Stimulated activated naive CD8-positive, alpha-beta T cell treated with anti-CD3 and anti-CD28 coated beads, Interleukin-15, Interleukin-2, amounts not matched to agents 100 ng/mL and 50 ng/mL, for 24 hours (primary cell): ENCODE measurements around the gene GPR62.

ENCODE experiments used
- H3K27ac Mint-ChIP-seq: one replicate; pipeline ENCODE4 v1.8.0; 2021; ENCODE audit warnings: mild to moderate bottlenecking, mixed read lengths
- H3K27me3 Mint-ChIP-seq: one replicate; pipeline ENCODE4 v1.8.0; 2021; ENCODE audit warnings: mixed read lengths
- H3K36me3 Mint-ChIP-seq: one replicate; pipeline ENCODE4 v1.8.0; 2021; ENCODE audit warnings: low read depth, mixed read lengths
- H3K4me1 Mint-ChIP-seq: one replicate; pipeline ENCODE4 v1.8.0; 2021; ENCODE audit warnings: low read depth, mixed read lengths
- H3K4me3 Mint-ChIP-seq: one replicate; pipeline ENCODE4 v1.8.0; 2021; ENCODE audit warnings: mild to moderate bottlenecking, mixed read lengths
- H3K9me3 Mint-ChIP-seq: one replicate; pipeline ENCODE4 v1.8.0; 2021; ENCODE audit warnings: mixed read lengths

Gene GPR62

DNA sequence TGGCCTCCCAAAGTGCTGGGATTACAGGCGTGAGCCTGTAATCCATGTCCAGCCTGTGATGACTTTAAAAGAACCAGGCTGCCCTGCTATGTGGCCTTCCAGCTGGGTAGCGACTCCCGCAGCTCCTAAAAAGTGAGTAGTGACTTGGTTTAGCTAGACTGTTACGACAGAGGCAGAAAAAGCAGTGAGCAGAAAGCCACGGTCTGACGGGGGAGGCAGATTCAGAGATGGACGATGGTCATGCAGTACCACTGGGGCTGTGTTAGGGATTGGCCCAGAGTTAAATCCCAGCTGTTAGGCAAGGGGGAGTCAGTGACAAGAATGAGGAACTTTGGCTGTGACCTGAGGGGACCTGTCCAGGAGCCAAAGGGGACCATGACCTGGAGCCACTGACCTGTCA lies 43.6 kb downstream of the GPR62 start:
- H3K27me3 Mint-ChIP-seq = no peaks in the 10 kb centered on the region
- peaks cover 21% of the 10 kb centered on the region for H3K36me3 Mint-ChIP-seq
- H3K4me1 Mint-ChIP-seq = peaks cover 25% of the 10 kb centered on the region
- H3K9me3 Mint-ChIP-seq = no peaks in the 10 kb centered on the region
- H3K27ac Mint-ChIP-seq = no peak overlapping the region
- no peak overlapping the region for H3K4me3 Mint-ChIP-seq

DNA sequence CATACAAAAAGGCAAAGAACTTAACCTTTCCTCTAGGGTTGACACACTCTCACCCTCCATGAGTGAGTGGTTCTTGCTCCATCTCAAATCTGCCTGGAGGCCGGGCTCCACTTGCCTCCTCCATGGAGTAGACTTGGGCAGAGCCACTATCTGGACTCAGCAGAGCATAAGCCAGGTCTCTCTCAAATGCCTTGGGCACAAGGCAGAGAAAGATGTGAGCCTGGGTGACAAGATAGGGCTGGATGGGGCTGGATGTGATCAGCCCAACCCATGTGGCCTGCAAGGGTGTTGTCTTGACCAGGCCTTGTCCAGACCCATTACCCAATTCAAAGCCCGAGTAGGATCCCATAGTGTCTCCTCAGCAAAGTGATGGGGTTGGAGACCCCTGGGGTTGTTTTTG lies 44.7 kb downstream of the GPR62 start:
- Mint-ChIP-seq H3K4me3 (no peak overlapping the region), H3K36me3 (peaks cover 10% of the 10 kb centered on the region), H3K4me1 (peaks cover 14% of the 10 kb centered on the region), H3K9me3 (no peaks in the 10 kb centered on the region), H3K27ac (no peak overlapping the region), H3K27me3 (no peaks in the 10 kb centered on the region)

DNA sequence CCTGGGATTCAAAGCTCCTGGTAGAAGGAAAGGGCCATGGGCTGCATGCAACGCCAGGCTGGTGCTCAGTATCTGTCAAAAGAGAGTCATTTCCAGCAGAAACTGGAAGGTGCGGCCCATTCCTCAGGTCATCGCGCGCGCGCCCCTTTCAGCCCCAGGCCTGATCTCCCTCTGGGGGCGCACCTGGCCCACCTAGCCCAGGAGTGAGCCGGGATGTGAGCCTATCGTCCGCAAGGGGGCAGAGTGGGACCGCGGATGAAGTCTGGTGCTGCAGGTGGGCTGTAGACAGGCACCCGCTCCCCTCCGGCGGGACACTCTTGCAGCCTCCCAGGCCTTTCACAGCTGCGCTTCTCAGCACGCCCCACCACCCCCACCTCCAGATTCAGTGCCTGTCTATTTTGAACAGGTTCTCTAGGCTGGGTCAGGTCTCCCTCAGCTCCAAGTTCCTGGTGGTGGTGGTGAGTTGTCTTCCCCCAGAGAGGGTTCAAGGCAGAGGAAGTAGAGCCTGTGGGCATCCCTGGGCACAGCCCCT lies 46.3 kb downstream of the GPR62 start:
- Mint-ChIP-seq H3K4me3 (no peak overlapping the region), H3K36me3 (no peaks in the 10 kb centered on the region), H3K27me3 (no peaks in the 10 kb centered on the region), H3K27ac (no peak overlapping the region), H3K9me3 (no peaks in the 10 kb centered on the region), H3K4me1 (peaks cover 5% of the 10 kb centered on the region)

DNA sequence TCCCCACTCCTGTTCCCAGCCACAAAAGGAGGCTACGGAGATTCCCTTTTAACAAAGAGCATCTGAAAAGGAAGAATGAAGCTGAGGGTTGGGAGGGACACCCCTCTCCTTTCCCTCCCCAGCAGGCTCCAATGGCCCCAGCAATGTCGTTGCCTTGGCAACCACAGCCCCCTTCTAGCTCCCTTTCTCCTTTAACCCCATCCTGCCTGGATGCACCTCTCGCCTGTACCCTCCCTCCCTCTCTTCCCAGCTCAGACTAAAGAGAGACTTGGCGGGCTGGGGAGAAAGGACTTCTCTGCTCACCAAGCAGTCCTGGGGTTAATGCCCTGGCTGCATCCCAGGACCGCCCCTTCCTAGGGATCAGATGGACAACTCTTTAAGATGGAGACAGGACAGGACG lies 47.6 kb downstream of the GPR62 start:
- H3K9me3 Mint-ChIP-seq = no peaks in the 10 kb centered on the region
- no peaks in the 10 kb centered on the region for H3K36me3 Mint-ChIP-seq
- no peak overlapping the region for H3K4me3 Mint-ChIP-seq
- no peak overlapping the region for H3K27ac Mint-ChIP-seq
- H3K4me1 Mint-ChIP-seq = peaks cover 5% of the 10 kb centered on the region
- no peaks in the 10 kb centered on the region for H3K27me3 Mint-ChIP-seq

DNA sequence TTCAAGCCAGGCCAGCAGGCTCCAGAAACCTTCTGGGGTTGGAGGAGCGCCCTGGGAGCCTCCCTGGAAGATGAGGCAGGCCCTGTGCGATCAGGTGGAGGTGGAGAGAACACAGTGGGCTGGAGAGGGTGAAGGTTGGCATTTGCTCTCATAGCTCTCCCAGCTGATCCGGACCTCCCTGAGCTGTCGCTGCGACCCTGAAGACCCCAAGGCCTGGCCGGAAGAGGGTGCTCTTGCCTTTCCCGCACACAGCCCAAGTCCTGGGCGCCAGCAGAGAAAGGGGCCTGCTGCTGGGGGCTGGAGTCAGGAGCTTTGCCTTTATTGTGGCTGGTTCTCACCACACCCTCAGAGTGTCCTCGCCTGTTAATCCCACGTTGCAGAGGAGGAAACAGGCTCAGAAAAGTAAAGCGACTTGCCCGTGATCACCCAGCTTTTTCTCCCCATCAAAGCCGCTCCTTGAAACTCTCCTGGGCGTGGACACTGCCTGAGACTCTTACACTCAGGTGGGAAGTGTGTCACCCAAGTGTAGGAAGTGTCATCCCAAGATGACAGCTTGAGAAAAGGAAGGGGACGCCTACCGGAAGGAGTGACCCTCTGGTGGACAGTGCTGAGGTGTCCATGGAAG lies 49.1 kb downstream of the GPR62 start:
- no peaks in the 10 kb centered on the region for H3K9me3 Mint-ChIP-seq
- no peak overlapping the region for H3K27ac Mint-ChIP-seq
- no peak overlapping the region for H3K4me3 Mint-ChIP-seq
- no peaks in the 10 kb centered on the region for H3K36me3 Mint-ChIP-seq
- H3K27me3 Mint-ChIP-seq = no peaks in the 10 kb centered on the region
- H3K4me1 Mint-ChIP-seq = peaks cover 5% of the 10 kb centered on the region

DNA sequence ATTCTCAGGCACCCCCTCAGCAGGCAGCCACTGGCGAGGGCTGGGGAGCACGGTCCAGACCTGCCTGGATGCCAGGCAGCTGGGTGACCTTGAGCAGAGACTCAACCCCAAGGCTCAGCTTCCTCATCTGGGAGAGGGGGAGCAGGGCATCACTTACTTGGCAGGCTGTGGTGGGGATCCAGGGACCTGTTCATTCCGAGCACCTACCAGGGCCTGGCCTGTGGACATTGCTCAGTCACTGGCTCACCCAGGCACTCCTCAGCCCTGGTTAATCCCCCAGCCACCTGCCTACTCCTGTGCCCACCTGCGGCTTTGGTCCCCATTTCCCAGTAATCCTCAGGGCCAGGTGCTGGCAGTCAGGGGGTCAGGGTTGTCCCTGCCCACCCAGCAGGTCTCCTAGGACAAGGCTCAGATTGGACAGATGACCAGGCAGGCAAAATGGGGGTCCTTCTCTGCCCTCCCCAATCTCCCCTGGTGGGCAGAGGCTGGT lies 49.8 kb downstream of the GPR62 start:
- H3K27me3 Mint-ChIP-seq = no peaks in the 10 kb centered on the region
- H3K4me3 Mint-ChIP-seq = no peak overlapping the region
- no peaks in the 10 kb centered on the region for H3K36me3 Mint-ChIP-seq
- peaks cover 5% of the 10 kb centered on the region for H3K4me1 Mint-ChIP-seq
- no peaks in the 10 kb centered on the region for H3K9me3 Mint-ChIP-seq
- no peak overlapping the region for H3K27ac Mint-ChIP-seq

DNA sequence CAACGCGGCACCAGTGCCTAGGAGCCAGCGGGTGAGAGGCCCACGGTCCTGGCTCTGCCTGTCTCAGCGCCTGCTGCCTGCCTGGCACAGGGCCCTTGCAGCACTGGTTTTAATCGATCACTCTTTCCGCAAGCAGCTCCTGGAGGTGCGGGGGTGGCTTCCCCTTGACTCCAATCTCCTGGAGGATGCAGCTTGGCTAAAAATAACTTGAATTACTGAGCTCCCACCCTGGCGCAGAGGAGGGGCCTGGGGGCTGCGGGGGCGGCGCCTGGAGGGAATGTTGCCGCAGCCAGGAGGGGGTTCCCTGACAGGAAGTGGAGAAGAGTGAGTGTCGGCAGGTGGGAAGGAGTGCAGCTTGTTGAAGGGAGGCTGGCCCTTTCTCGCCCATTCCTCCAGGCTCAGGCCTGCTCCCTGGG lies 50.4 kb downstream of the GPR62 start:
- H3K9me3 Mint-ChIP-seq = no peaks in the 10 kb centered on the region
- no peak overlapping the region for H3K4me3 Mint-ChIP-seq
- no peaks in the 10 kb centered on the region for H3K27me3 Mint-ChIP-seq
- peaks cover 5% of the 10 kb centered on the region for H3K4me1 Mint-ChIP-seq
- no peak overlapping the region for H3K27ac Mint-ChIP-seq
- no peaks in the 10 kb centered on the region for H3K36me3 Mint-ChIP-seq

DNA sequence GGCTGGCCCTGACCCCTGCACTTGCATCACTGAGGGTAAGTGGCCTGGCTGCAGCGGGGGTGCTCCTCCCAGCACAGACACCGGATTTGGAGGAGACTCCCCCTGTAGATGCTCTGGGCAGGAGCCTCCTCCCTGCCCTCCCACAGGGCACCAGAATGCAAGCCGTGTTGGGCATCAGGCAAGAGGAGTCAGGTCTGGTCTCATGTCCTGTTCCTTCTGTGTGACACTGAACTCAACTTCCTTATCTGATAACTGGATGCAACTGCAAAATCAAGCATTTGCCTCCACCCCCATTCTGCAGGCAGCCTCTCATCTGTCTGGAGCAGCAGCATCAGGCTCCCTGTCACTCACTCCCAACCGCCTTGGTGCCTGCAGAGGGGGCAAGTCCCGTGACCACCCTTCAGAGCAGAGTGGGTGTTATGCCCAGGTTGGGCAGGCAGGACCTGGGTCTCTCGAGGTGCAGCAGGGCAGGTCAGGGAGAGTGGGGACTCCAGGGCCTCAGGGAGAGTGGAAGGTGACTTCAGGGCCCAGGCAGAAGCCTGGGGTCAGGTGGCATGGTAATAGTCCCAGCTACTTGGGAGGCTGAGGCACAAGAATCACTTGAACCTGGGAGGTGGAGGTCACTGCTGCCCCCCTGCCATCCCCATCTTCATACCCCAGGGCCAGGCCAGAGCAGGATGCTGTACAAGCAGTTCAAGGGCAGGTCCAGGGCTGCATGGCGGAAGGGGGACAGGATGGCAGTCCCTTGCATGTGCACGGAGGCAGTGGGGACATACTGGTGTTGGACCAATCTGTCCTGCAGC lies 51.0 kb downstream of the GPR62 start:
- Mint-ChIP-seq H3K27ac (no peak overlapping the region), H3K36me3 (no peaks in the 10 kb centered on the region), H3K27me3 (no peaks in the 10 kb centered on the region), H3K4me1 (peaks cover 5% of the 10 kb centered on the region), H3K4me3 (no peak overlapping the region), H3K9me3 (no peaks in the 10 kb centered on the region)

DNA sequence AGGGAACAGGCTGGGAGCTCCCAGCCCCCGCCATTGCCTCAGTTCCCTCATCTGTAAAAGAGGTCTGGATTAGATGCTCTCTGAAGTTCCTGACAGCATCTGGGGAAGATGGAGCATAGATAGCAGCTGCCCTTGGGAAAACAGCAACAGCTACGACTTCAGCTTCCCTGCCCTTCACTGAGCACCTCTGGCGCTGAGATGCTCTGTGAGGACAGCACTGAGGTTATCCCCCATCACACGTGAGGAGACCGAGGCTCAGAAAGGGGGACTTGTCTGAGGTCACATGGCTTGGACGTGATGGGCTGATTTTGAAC lies 51.6 kb downstream of the GPR62 start:
- peaks cover 1% of the 10 kb centered on the region for H3K4me1 Mint-ChIP-seq
- no peaks in the 10 kb centered on the region for H3K9me3 Mint-ChIP-seq
- no peak overlapping the region for H3K27ac Mint-ChIP-seq
- no peaks in the 10 kb centered on the region for H3K36me3 Mint-ChIP-seq
- H3K27me3 Mint-ChIP-seq = no peaks in the 10 kb centered on the region
- no peak overlapping the region for H3K4me3 Mint-ChIP-seq
